ENCODE data around the gene CENPO.

The CENPO gene

GRCh38 chr2:24792874-24793760 is at the start of gene CENPO, which contains the start of gene PTRHD1:
CENPO (plus strand) TSS chr2:24793425; CDS start chr2:24793920, 495 bp downstream.
PTRHD1 (minus strand) TSS chr2:24793391; CDS start chr2:24793377, 14 bp downstream.
- peak; percentile 95 for DNase-seq

DNA sequence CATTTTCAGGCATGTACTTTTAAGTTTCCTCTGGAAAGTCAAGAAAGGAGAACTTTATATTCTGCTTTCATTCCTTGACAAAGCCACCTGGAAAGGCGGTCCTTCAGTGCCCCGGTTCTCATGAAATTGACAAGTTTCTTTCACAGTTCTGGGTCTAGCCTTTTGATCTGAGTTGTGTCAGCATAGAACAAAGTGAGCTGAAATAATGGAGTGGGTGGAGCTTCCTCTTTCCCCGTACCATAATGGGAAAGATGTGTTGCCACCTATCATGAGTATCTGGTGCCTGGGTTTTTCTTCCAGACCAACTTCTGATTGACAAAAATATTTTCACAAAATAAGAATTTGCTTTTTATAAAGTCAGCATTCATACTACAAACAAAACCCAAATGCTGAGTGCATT is 49.3 kb upstream of the CENPO start:
- DNase-seq, result no peak

DNA sequence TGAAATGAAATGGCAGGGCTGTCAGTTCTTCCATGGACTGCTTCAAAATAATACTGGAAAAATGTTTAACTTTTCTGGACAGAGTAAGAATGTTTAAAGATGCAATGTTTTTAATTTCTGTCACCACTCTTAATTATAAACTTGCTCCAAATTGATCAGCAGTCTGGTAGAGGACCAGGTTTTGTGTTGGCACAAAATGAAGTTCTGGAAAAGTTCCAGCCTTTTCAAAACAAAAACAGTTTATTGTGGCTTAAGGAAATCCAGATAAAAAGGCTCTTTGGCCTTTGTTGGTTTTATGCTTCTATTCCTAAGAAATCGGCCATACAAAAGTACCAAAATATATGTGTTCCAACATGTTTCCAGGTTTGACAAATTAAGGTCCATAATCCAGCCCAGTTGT is 48.9 kb upstream of the CENPO start:
- no peak for DNase-seq

- no peak for DNase-seq
These were observed 47.4 kb upstream of the CENPO start for GRCh38 chr2:24745825-24746224.

DNA sequence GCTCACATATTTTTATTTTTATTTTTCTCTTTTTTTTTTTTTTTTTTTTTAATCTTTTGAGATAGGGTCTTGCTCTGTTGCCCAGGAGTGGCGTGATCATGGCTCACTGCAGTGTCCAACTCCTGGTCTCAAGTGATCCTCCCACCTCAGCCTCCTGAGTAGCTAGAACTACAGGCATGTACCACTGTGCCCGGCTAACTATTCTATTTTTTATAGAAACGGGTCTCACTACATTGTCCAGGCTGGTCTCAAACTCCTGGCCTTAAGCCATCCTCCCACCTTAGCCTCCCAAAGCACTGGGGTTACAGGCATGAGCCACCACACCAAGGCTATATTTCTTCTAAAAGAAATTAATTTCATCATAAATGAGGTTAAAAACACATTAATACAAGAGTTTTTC is 45.9 kb upstream of the CENPO start:
- DNase-seq, result no peak

- no peak for DNase-seq
These were observed 44.0 kb upstream of the CENPO start for GRCh38 chr2:24749069-24749691.

DNA sequence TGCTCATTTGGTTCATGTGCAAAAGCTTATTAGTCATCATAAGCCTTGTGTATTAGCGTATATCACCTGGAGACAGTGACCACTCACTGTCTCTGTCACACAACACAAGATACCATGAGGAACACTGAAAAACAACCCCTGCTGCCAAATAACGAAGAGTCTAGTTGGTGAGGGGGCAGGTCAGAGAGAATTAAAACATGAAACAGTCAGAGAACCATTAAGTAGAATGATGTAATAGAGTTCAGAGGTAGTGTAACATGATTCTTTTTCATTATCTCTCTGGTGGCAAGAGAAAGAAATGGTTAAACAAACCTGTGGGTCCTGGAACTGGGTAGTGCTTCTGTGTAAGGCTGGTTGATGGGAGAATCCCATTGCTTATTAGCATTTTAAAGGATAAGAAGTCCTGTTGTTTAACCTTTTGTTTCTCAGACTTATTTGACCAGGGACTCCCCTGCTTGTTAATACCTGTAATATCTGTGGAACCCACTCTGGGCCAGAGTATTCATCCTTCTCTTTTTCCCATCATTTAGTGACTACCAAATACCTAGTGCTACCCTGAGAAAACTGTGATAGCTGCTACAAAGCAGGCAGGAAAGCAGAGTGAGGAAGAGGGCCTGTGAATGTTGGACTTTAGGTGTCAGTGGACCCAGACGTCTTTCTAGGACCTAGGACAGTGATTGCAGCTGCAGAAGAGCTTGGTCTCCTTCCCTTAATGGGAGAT is 38.1 kb upstream of the CENPO start:
- DNase-seq, result no peak

- DNase-seq, result no peak
These were observed 36.4 kb upstream of the CENPO start for GRCh38 chr2:24756789-24757188.

GRCh38 chr2:24761866-24762265 is 31.4 kb upstream of the CENPO start:
- DNase-seq, result no peak

DNA sequence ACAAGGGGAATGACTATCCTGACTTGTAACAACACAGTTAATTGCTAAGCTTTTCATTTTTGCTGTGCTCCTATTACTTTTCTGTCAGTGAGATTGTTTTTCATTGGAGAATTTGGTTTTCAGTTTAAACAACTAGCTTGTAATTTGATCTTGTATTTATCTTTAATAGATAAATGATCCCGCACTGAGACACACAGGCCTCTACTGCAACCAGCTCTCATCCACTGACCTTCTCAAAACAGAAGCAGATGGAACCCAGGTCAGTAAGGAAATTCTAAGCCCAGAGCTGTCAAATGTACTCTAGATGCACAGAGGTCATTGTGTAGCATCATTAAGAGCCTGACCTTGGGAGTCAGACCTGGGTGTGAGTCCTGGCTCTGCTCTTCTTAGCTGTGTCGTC is 30.7 kb upstream of the CENPO start:
- no peak for DNase-seq

DNA sequence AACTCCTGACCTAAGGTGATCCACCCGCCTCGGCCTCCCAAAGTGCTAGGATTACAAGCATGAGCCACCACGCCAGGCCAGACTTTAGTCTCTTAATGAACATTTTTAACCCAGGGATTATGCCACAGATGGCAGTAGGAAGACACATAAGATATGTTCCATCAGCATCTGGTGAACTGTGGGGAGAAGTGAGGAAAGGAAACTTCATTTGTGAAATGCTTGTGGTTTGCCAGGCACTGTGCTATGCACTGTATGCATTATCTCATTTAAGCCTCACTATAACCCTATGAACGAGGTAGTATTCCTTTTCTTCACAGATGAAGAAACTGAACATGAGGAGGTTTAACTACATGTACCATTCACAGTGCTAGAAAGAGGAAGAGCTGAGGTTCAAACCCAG is 29.4 kb upstream of the CENPO start:
- no peak for DNase-seq

DNA sequence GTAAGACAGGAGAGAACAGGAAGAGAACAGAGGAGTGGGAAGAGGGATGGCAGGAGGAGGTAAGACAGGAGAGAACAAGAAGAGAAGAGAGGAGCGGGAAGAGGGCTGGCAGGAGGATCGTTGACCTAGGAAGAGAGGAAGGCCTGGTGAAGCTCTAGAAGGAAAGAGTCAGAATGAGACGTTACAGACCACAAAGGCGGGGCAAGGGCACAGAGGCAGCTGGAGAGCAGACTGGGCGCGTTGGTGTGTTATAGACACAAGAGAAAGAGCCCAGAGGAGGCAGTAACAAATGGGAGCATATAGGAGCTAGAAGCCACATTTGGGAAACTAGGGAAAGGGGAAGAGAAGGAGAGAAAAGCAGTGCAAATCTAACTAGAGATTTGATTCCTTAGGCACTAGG is 26.6 kb upstream of the CENPO start:
- DNase-seq, result no peak

DNA sequence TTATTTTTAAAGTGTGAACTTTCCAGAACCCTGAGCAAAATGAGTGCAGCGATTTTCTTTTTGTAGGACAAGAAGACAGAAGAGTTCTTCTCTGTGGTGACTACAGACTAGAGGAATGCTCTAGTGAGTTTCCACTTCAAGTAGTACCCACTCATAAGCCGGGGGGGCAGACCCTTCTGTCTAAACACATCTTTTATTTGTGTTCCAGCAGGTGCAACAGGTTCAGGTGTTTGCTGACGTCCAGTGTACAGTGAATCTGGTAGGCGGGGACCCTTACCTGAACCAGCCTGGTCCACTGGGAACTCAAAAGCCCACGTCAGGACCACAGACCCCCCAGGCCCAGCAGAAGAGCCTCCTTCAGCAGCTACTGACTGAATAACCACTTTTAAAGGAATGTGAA is 25.2 kb upstream of the CENPO start:
- no peak for DNase-seq

- no peak for DNase-seq
These were observed 24.6 kb upstream of the CENPO start for GRCh38 chr2:24768601-24769000.

GRCh38 chr2:24771061-24771460 is 22.2 kb upstream of the CENPO start:
- DNase-seq, result no peak

GRCh38 chr2:24771764-24772586 is 21.2 kb upstream of the CENPO start:
- DNase-seq, result no peak

DNA sequence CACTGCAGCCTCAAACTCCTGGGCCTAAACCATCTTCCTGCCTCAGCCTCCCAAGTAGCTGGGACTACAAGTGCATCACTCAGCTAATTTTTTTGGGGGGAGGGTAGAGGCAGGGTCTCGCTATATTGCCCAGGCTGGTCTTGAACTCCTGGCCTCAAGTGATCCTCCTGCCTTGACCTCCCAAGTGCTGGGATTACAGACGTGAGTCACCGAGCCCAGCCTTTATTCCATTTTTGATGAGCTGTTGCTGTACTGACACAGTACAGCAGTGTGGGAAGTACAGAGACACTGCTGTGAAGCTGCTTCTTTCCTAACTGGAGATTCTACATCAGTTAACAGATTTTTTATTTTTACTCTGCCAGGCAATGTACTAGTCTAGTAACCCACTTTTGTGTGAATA is 18.9 kb upstream of the CENPO start:
- DNase-seq, result no peak

GRCh38 chr2:24779116-24779515 is 14.1 kb upstream of the CENPO start:
- DNase-seq, result no peak

DNA sequence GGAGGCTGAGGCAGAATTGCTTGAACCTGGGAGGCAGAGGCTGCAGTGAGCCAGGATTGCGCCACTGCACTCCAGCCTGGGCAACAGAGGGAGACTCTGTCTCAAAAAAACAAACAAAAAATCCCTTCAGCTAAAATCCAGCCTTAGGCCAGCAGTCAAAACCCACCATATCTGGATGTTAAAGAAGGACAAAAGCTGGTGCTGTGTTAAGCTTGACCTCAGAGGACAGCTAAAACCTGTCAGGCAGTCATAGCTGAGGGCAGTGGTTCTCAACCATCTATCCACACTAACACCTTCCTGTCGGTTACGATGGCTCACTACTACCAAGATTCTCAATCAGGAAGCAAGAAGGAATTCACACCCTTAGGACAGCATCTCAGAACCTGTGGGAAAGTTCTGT is 9.6 kb upstream of the CENPO start:
- DNase-seq, result no peak

- DNase-seq, result no peak
These were observed 7.4 kb upstream of the CENPO start for GRCh38 chr2:24785671-24786321.

GRCh38 chr2:24787532-24787931 is 5.7 kb upstream of the CENPO start:
- no peak for DNase-seq

DNA sequence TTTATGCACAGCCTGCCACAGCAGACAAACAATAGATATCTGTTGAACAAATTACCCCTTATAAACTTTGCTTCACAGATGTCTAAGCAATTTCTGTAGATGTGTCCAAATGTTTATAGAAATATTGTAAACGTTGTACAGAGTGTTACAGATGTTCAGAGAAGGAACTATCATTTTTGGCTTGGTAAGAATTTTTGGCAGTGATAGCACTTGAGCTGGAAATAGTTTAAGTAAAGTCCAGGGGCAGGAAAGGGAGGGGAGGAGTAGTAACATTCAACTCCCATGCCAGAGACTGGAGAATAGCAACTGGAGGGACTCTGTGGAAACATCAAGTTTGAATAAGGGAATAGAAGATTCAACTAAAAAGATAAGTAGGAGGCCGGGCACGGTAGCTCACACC is 4.4 kb upstream of the CENPO start:
- no peak for DNase-seq

Measured in DMS 273 treated with DMSO at 0.1 percent for 48 hours (cell line).